Epithelial cell of umbilical artery (primary cell): ENCODE data around the gene LRP1B. TPM values are rescaled to one million over a fixed set of nuclear protein-coding genes. Genes with fewer than 3 reads are reported as not detected.

Experiments used
- total RNA-seq: library from RNA; depleted of rRNA; stranded (reverse); fragments of >200 nt; gene quantifications from 2 replicates; pipeline ENCODE4 v1.2.3, GENCODE V29; 2014

LRP1B gene
- under 0.01 and 0.30 TPM in 2 replicates for total RNA-seq

GRCh38 chr2:142131010-142131669, at the start of gene LRP1B:
TSS of gene LRP1B (minus strand) at chr2:142131016. CDS start at chr2:142130729, 287 bp downstream.

